Mesenchymal stem cell (in vitro differentiated cells and primary cell): Measurements from ENCODE around the gene SYNE2.

Experiments used
- DNase-seq: peaks from one replicate; pipeline ENCODE4 v3.0.0-alpha.2; 2013
- H2AFZ ChIP-seq: one replicate; pipeline ENCODE4 v1.6.1; 2013; ENCODE audit warnings: low read depth, mild to moderate bottlenecking, control low read depth, inconsistent platforms, low read length, moderate library complexity
- H2AK5ac ChIP-seq: 2 replicates; pipeline ENCODE4 v1.6.1; 2013; ENCODE audit warnings: low read length, moderate library complexity, mild to moderate bottlenecking, inconsistent platforms; ENCODE audit not compliant: severe bottlenecking
- H2BK120ac ChIP-seq: one replicate; pipeline ENCODE4 v1.6.1; 2013; ENCODE audit warnings: low read depth, mild to moderate bottlenecking, inconsistent platforms, low read length, moderate library complexity
- H2BK12ac ChIP-seq, 2 experiments: one replicate each; pipeline ENCODE4 v1.6.1; 2013; ENCODE audit warnings: inconsistent platforms in 2 of 2, low read length in 2 of 2, mild to moderate bottlenecking in 2 of 2, moderate library complexity in 2 of 2, control low read depth in 1 of 2
- H2BK15ac ChIP-seq: one replicate; pipeline ENCODE4 v1.6.1; 2013; ENCODE audit warnings: mild to moderate bottlenecking, low read depth, inconsistent platforms; ENCODE audit not compliant: poor library complexity, severe bottlenecking
- H2BK5ac ChIP-seq: 2 replicates; pipeline ENCODE4 v1.6.1; 2013; ENCODE audit warnings: low read depth, mild to moderate bottlenecking, low read length, control low read depth, inconsistent platforms; ENCODE audit not compliant: poor library complexity, severe bottlenecking
- H3K14ac ChIP-seq, 2 experiments: one replicate each; pipeline ENCODE4 v1.6.1; 2013; ENCODE audit warnings: inconsistent platforms in 2 of 2, low read length in 2 of 2, control low read depth in 1 of 2, mild to moderate bottlenecking in 1 of 2, moderate library complexity in 1 of 2
- H3K18ac ChIP-seq, 2 experiments: one replicate each; pipeline ENCODE4 v1.6.1; 2013; ENCODE audit warnings: inconsistent platforms in 2 of 2, low read length in 2 of 2, control low read depth in 1 of 2, low read depth in 1 of 2, mild to moderate bottlenecking in 1 of 2
- H3K23ac ChIP-seq, 2 experiments: one replicate each; pipeline ENCODE4 v1.6.1; 2013; ENCODE audit warnings: inconsistent platforms in 2 of 2, low read length in 2 of 2, mild to moderate bottlenecking in 2 of 2, moderate library complexity in 2 of 2, control low read depth in 1 of 2
- H3K27ac ChIP-seq: 2 replicates; pipeline ENCODE4 v1.5.1; 2013; ENCODE audit warnings: mild to moderate bottlenecking, moderate library complexity, low read length, control low read depth, inconsistent platforms; ENCODE audit not compliant: poor library complexity, severe bottlenecking
- H3K27me3 ChIP-seq, 2 experiments: 2 replicates each; pipeline versions ENCODE4 v1.6.1 to v1.7.0; 2013; ENCODE audit warnings: low read length in 2 of 2, mild to moderate bottlenecking in 2 of 2, moderate library complexity in 2 of 2, control low read depth in 1 of 2, inconsistent platforms in 1 of 2; ENCODE audit not compliant: control insufficient read depth in 1 of 2, insufficient read depth in 1 of 2
- H3K36me3 ChIP-seq, 2 experiments: 2 replicates each; pipeline versions ENCODE4 v1.6.1 to v1.7.0; 2013; ENCODE audit warnings: low read length in 2 of 2, control low read depth in 1 of 2, inconsistent platforms in 1 of 2, low read depth in 1 of 2, mild to moderate bottlenecking in 1 of 2; ENCODE audit not compliant: insufficient read depth in 2 of 2, control insufficient read depth in 1 of 2
- H3K4ac ChIP-seq, 2 experiments: one replicate each; pipeline ENCODE4 v1.6.1; 2013; ENCODE audit warnings: inconsistent platforms in 2 of 2, low read length in 2 of 2, mild to moderate bottlenecking in 2 of 2, moderate library complexity in 2 of 2, control low read depth in 1 of 2, low read depth in 1 of 2
- H3K4me1 ChIP-seq: 2 replicates; pipeline ENCODE4 v1.6.1; 2013; ENCODE audit warnings: low read depth, low read length, control low read depth; ENCODE audit not compliant: control insufficient read depth, insufficient read depth
- H3K4me2 ChIP-seq: 2 replicates; pipeline ENCODE4 v1.6.1; 2013; ENCODE audit warnings: low read length, mild to moderate bottlenecking, inconsistent platforms; ENCODE audit not compliant: poor library complexity, severe bottlenecking
- H3K4me3 ChIP-seq, 2 experiments: 2 replicates each; pipeline versions ENCODE4 v1.5.1 to v1.7.0; 2013; ENCODE audit warnings: low read length in 2 of 2, mild to moderate bottlenecking in 2 of 2, control low read depth in 1 of 2, low read depth in 1 of 2; ENCODE audit not compliant: insufficient read depth in 1 of 2
- H3K79me1 ChIP-seq: replicated peaks from 2 replicates; pipeline ENCODE4 v1.6.1; 2013; ENCODE audit warnings: mild to moderate bottlenecking, control low read depth, low read length, inconsistent platforms; ENCODE audit not compliant: poor library complexity, severe bottlenecking
- H3K9ac ChIP-seq: 2 replicates; pipeline ENCODE4 v1.7.0; 2013; ENCODE audit warnings: mild to moderate bottlenecking, low read length, moderate library complexity
- H3K9me3 ChIP-seq: 2 replicates; pipeline ENCODE4 v1.7.0; 2013; ENCODE audit warnings: mild to moderate bottlenecking, low read length; ENCODE audit not compliant: control insufficient read depth
- H4K8ac ChIP-seq: one replicate; pipeline ENCODE4 v1.6.1; 2013; ENCODE audit warnings: inconsistent platforms, mild to moderate bottlenecking, low read length, moderate library complexity
- H4K91ac ChIP-seq: one replicate; pipeline ENCODE4 v1.6.1; 2013; ENCODE audit warnings: mild to moderate bottlenecking, low read length, inconsistent platforms
- WGBS: methylation state at CpG from one replicate; pipeline ENCODE4 v1.1.7; 2013; ENCODE audit warnings: mixed read lengths; 5-methylcytosine and 5-hydroxymethylcytosine counted together

Gene SYNE2

GRCh38 chr14:64194404-64194803, 341.6 kb downstream of the SYNE2 start:
- no peak overlapping the region for H2AK5ac ChIP-seq
- H2BK15ac ChIP-seq = no peak overlapping the region
- no peak overlapping the region for H3K9ac ChIP-seq
- H3K27me3 ChIP-seq = no peaks in the 10 kb centered on the region
- H3K9me3 ChIP-seq = no peaks in the 10 kb centered on the region
- H2BK5ac ChIP-seq = no peak overlapping the region
- H4K8ac ChIP-seq = peak overlapping the region; percentile 14
- H3K4me1 ChIP-seq = peaks cover 6% of the 10 kb centered on the region
- no peak overlapping the region for H3K14ac ChIP-seq
- no peak overlapping the region for H3K4me2 ChIP-seq
- no peak overlapping the region for H3K23ac ChIP-seq
- H2BK12ac ChIP-seq = no peak overlapping the region
- H3K27ac ChIP-seq = no peak overlapping the region
- DNase-seq = no peak
- no peak overlapping the region for H3K4me3 ChIP-seq
- H2AFZ ChIP-seq = no peak overlapping the region
- H4K91ac ChIP-seq = no peak overlapping the region
- no peak overlapping the region for H2BK120ac ChIP-seq
- H3K36me3 ChIP-seq = peaks cover 0 to 3% of the 10 kb centered on the region in 2 experiments
- H3K79me1 ChIP-seq = peaks cover 8% of the 10 kb centered on the region
- H3K18ac ChIP-seq = no peak overlapping the region
- no peak overlapping the region for H3K4ac ChIP-seq
- WGBS = 100% methylated on average over 1 of the region's 3 CpGs

DNA sequence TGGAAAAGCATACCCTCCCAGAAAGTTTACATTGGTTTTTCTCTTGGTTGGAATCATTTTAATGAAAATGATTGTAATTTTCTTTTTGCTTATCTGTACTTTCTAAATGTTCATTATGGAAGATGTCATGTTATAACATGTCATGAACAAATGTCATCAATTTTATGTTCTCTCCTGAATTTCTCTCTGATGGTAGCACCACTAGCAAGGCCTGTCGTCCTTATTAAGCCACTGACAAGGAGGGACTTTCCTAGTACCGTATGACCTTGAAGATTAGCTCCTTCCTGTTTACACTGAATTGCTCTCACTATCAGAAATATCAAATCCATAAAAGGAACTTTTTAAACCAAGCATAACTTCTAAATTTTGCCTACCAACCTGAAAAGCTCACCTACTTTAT, 342.4 kb downstream of the SYNE2 start:
- peaks cover 11% of the 10 kb centered on the region for H3K79me1 ChIP-seq
- H3K14ac ChIP-seq = no peak overlapping the region
- H3K9ac ChIP-seq = no peak overlapping the region
- H2BK12ac ChIP-seq = no peak overlapping the region
- H3K23ac ChIP-seq = no peak overlapping the region
- no peak overlapping the region for H2AFZ ChIP-seq
- H3K27me3 ChIP-seq = no peaks in the 10 kb centered on the region
- no peak overlapping the region for H3K4ac ChIP-seq
- no peak overlapping the region for H2BK5ac ChIP-seq
- no peak for DNase-seq
- peaks cover 7% of the 10 kb centered on the region for H3K4me1 ChIP-seq
- H3K9me3 ChIP-seq = no peaks in the 10 kb centered on the region
- no peak overlapping the region for H4K91ac ChIP-seq
- peaks cover 0 to 3% of the 10 kb centered on the region in 2 experiments for H3K36me3 ChIP-seq
- no peak overlapping the region for H2AK5ac ChIP-seq
- no peak overlapping the region for H4K8ac ChIP-seq
- H2BK15ac ChIP-seq = no peak overlapping the region
- H3K27ac ChIP-seq = no peak overlapping the region
- H3K18ac ChIP-seq = no peak overlapping the region
- no peak overlapping the region for H2BK120ac ChIP-seq
- H3K4me3 ChIP-seq = no peak overlapping the region
- WGBS = 59% methylated on average over 2 of the region's 2 CpGs
- H3K4me2 ChIP-seq = no peak overlapping the region

- Histone ChIP-seq H4K91ac (no peak overlapping the region), H2BK12ac (no peak overlapping the region), H3K9ac (no peak overlapping the region), H3K4me3 (no peak overlapping the region), H2BK120ac (no peak overlapping the region), H2BK15ac (no peak overlapping the region), H3K9me3 (no peaks in the 10 kb centered on the region), H3K18ac (no peak overlapping the region), H3K36me3 (no peaks in the 10 kb centered on the region), H3K4me1 (peaks cover 8% of the 10 kb centered on the region), H2BK5ac (no peak overlapping the region), H2AK5ac (no peak overlapping the region), H2AFZ (no peak overlapping the region), H3K27ac (no peak overlapping the region), H3K23ac (no peak overlapping the region), H4K8ac (peak overlapping the region; percentile 21), H3K27me3 (no peaks in the 10 kb centered on the region), H3K4me2 (no peak overlapping the region), H3K4ac (no peak overlapping the region), H3K14ac (no peak overlapping the region), H3K79me1 (peaks cover 14% of the 10 kb centered on the region)
- WGBS = 78% methylated on average over 4 of the region's 5 CpGs
- DNase-seq = no peak
Observed at GRCh38 chr14:64196056-64196455, 343.3 kb downstream of the SYNE2 start.

DNA sequence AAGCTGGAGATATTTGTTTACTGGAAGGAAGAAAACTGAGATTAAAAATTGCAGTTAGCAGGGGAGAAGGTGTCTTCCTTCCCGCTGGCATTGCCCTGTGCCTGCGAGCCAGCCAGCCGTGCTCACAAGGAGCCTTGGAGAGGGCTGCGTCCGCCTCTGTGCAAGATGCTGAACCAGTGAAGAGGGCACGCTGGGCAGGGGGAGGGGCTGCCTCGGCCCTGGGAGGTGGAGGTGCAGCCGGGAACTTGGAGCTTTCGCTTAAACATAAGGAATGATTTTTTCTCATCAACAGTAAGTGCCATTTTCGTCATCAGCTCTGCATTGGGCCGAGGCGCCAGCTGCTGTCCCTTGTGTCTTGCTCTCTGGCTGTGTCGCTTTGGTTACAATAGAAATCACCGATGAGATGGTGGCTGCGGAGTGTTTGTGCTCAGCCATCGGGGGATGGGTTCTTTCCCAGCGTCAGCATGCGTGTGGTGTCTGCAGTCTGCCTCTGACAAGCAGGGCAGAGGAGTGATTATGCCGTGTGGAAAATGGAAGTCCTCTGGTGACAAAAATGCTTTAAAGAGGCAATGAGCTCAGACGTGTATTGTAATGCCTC, 344.1 kb downstream of the SYNE2 start:
- Histone ChIP-seq H3K4me3 (peak overlapping the region; percentile 42 to 81), H3K4me1 (peaks cover 8% of the 10 kb centered on the region), H3K4me2 (peak overlapping the region; percentile 69), H2AFZ (peak overlapping the region; percentile 57), H3K23ac (no peak overlapping the region), H3K18ac (peak overlapping the region; percentile 34 to 93), H3K9me3 (no peaks in the 10 kb centered on the region), H3K4ac (no peak overlapping the region), H2AK5ac (no peak overlapping the region), H3K79me1 (peaks cover 18% of the 10 kb centered on the region), H3K14ac (peak overlapping the region in 1 of 2 experiments; percentile 74), H2BK15ac (no peak overlapping the region), H3K36me3 (peaks cover 0 to 1% of the 10 kb centered on the region in 2 experiments), H4K91ac (no peak overlapping the region), H2BK120ac (no peak overlapping the region), H2BK5ac (no peak overlapping the region), H2BK12ac (peak overlapping the region in 1 of 2 experiments; percentile 64), H3K9ac (peak overlapping the region; percentile 81), H3K27me3 (no peaks in the 10 kb centered on the region), H4K8ac (peak overlapping the region; percentile 10), H3K27ac (peak overlapping the region; percentile 44)
- DNase-seq = peak; percentile 93
- WGBS = 3% methylated on average over 20 of the region's 20 CpGs
